Activated CD4-positive, alpha-beta T cell treated with anti-CD3 and anti-CD28 coated beads for 48 hours (primary cell): ENCODE results near the gene DHX34.
"Not testable (repeated sequence)": the region's sequence is repeated elsewhere in the genome, so short reads cannot be mapped to it uniquely, and the experiment has no call there.

Experiments
- DNase-seq: peaks from one replicate; pipeline ENCODE4 v3.0.0-alpha.2; 2020

The DHX34 gene

DNA sequence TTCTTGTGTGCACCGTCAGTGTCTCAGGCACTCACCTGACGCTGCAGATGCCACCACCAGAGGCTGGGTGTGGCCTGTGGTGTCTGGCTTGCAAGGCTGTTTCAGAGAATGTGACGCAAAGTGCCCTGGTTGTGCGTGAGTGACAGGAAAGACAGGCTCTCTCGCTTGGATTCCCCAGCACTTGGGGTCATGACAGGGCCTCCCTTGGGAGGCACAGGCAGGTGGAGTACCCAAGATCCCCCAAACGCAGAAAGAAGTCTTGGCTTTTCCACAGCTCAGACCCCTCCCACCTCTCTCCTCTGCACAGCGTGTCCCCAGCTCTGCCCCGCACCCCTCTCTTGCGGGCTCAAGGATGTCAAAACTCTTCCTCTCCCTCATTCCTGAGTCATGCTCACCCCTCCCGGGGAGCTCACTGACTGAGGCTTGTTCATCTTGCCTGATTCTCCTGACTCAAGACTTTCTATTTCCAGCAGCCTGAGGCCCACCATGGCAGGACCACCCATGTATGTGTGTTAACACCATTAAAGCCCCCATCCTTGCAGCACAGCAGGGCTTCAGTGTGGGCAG lies 21.0 kb downstream of the DHX34 start:
- no peak for DNase-seq

DNA sequence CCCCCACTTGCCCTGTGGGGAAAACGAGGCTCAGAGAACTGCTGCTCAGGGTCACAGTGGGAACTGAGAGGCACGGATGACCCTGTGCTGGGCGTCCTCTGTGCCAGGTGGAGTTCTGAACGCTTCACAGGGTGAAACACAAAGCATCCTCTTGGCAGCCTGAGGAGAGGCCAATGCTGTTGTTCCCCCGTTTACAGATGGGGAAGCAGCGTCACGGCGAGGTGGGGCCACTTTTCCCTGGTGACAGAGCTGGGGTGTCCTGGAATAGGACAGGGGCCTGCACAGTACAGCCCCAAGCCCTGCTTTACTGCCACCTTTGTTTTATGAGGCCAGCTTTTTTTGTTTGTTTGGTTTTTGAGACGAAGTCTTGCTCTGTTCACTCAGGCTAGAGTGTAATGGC lies 22.1 kb downstream of the DHX34 start:
- DNase-seq: no peak

DNA sequence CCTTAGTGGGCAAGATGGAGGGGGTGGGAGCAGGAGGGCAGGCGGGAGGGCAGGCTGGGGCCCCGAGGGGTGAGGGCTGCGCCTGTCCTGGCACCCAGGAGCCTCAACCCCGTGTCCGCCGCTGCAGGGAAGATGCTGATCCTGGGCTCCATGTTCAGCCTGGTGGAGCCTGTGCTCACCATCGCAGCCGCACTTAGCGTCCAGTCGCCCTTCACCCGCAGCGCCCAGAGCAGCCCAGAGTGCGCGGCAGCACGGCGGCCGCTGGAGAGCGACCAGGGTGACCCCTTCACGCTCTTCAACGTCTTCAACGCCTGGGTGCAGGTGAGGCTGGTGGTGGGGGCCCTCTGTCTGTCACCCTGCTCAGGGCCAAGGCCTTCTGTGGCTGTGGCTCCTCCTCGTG lies 23.5 kb downstream of the DHX34 start:
- DNase-seq: no peak

DNA sequence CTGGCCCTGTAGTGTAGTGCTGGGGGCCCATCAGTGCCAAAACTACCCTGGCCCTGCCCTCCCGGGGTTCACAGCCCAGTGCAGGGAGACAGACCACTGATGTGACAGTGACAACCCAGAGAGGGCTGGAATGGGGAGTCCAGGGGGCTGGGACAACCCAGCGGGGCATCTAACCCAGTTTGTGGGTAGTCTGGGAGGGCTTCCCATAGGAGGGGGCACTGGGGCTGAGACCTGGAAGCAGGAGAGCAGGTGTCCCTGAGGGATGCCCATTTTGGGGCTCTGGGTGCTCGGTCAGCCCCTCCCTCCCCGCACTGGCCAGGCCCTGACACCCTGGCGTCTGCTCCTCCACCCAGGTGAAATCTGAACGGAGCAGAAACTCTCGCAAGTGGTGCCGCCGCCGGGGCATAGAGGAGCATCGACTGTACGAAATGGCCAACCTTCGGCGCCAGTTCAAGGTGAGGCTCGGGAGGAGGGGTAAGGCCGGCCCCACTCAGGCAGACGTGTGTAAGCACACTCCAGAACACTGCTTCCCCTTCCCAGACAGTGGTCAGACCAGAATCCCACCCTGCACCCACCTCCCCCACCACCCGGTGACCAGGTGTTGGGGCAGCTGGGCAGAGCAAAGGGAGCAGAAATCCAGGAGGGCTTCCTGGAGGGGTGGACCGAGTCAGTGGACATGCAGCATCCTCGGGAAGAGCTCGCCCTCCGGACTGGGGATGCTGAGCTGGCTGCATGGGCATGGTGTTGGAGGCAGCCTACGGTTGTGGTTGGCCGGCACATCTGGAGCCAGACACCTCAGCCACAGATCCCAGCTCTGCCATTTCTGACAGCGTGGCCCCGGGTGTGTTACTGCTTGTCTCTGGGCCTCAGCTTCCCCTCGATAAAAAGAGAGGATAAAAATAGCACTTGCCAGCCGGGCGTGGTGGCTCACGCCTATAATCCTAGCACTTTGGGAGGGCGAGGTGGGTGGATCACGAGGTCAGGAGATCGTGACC lies 24.4 kb downstream of the DHX34 start:
- DNase-seq: no peak

DNA sequence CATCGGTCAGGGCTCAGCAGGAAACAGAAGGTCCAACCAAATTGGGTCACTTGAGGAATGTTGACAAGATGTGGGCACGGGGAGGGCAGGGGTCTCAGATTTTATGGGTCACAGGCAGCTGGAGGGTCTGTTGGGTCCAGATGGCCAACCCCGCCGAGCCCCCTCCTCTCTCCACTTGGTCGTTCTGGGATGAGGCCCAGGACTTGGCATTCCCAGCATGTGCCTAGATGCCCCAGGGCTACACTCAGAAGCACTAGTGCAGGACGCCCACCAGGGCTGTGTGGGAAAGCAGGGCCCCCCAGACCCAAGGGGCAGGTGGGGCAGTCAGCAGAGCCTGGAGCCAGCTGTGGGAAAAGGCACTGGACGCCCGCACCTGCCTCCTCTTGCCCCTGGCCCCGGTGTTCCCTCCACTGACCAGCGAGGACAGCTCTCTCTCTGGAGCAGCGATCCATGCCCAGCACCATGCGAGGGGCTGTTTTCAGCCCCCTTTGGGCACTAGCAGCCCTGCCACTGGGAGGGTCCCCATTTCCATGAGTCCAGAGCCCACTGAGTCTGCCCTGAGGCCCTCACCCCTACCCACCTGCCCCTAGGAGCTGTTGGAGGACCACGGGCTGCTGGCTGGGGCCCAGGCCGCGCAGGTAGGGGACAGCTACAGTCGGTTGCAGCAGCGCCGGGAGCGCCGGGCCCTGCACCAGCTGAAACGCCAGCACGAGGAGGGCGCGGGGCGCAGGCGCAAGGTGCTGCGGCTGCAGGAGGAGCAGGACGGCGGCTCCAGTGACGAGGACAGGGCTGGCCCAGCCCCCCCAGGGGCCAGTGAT lies 26.0 kb downstream of the DHX34 start:
- DNase-seq: no peak

DNA sequence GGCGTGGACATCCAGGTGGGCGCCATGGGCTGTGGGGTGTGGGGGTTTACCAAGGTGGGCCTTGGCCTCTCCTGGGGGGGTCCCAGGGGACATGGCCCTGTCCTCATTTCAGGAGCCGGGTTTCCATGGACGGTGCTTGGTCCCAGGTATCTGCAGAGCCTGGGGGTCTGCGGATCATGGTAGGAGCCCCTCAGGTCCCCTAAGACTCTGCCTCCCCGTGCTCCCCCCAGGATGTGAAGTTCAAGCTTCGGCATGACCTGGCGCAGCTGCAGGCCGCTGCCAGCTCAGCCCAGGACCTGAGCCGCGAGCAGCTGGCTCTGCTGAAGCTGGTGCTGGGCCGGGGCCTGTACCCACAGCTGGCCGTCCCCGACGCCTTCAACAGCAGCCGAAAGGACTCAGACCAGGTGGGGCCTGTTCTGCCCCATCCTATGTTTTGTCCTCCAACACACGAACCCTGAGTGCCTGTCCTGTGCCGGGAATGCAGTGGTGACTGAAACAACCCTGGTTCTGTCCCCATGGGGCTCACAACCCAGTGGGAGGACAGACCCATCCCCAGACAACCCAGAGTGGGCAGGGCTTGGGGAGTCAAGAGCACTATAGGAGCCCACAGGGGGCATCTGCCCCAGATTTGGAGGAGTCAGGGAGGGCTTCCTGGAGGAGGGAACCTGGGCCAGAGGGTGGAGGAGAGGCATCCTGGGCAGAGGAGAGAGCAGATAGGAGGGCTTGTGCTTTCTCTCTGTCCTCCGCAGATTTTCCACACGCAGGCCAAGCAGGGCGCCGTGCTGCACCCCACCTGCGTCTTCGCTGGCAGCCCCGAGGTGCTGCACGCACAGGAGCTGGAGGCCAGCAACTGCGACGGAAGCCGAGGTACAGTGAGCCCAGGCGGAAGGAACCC lies 26.8 kb downstream of the DHX34 start:
- DNase-seq: no peak

DNA sequence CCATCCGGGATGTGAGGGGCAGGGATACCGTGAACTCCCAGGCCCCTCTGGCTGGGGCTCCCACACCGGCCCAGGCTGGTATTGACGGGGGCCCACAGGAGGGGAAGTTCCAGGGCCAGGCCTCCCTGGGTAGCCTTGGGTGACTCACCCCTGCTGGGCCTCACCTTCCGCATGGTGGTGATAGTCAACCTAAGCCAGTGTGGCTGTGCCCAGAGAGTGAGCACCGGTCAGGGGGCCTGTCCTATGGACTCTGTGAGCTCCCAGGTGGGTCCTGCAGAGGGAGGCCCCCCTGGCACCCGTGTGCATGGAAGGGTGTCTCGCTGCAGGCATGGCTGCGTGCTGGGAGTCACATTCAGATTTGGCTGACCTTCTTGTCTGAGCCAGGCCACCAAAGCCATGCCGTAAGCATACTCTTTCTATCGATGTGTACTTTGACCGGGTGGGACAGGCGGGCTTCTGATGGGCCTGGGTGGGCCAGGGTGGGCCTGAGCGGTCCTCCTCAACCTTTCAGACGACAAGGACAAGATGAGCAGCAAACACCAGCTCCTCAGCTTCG lies 27.6 kb downstream of the DHX34 start:
- DNase-seq: no peak

DNA sequence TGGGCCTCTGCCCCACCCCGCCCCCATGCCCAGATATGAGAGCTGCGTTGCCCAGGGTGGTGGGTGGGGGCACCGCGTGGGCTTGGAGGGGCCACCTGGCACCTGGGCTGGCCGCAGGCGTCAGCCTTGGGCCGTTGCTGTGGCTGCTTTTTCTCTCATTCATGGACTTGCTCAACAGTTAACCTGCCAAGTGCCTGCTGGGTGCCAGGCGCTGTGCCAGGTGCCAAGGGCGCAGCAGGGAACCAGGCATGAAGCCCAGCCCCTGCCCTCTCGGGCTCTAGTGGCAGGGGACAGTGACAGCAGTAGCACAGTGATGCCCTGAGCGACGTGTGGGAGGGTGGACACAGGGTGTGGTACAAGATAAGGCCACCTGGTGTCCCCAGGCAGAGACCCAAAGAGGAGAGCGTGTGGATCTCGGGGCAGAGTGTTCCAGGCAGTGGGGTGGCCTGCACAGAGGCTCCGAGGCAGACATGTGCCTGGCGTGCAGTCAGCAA lies 28.1 kb downstream of the DHX34 start:
- no peak for DNase-seq

DNA sequence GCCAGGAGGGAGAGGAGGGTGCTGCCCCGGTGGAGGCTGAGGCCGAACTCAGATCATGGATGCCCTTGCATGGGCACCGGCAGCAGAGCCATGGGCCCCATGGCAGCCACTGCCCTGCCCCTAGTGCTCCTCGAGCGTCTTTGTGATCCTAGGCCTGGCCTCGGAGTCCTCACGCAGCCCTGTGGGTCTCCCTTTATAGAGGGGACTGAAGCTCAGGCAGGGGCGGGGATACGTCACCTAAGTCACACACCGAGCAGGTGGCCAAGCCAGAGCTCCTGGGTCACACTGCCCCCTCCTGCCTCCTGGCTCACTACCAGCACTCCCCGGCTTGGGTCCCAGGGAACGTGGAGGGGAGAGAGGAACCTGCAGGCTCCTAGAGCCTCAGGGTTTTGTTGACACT lies 28.7 kb downstream of the DHX34 start:
- no peak for DNase-seq

DNA sequence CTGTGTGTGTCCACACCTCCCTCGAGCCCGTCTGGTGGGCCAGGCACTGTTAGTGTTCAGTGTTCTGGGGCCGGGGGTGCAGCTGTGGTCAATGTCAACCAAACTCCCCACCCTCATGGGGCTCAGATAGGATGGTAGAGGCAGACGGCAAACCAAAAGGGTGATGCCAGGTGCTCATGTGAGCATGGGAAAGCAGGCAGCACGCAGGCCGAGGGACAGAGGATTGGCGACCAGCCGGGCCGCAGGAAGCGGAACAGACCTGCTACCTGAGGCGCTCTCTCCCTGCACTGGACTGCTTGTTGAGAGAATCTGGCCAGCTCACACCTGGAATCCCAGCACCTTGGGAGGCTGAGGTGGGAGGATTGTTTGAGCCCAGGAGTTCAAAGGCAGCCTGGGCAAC lies 29.1 kb downstream of the DHX34 start:
- DNase-seq: no peak

DNA sequence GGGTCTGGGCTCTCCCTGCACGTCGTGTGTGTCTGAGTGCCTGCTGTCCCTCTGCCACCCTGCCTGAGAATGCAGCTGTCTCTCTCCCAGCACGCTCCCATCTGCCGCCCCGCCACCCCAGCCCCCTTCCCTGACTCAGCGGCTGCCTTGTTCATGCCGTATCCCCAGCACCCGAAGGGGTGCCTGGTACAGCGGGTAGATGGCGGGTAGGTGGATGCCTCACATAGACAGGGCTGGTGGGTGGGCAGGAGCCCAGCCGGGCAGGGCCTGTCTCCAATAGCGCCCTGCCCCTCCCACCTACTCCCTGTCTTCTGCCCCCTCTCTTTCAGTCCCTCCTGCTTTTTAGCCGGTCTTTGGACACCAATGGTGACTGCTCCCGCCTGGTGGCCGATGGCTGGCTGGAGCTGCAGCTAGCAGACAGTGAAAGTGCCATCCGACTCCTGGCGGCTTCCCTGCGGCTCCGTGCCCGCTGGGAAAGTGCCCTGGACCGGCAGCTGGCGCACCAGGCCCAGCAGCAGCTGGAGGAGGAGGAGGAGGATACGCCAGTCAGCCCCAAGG lies 30.3 kb downstream of the DHX34 start:
- DNase-seq: no peak

DNA sequence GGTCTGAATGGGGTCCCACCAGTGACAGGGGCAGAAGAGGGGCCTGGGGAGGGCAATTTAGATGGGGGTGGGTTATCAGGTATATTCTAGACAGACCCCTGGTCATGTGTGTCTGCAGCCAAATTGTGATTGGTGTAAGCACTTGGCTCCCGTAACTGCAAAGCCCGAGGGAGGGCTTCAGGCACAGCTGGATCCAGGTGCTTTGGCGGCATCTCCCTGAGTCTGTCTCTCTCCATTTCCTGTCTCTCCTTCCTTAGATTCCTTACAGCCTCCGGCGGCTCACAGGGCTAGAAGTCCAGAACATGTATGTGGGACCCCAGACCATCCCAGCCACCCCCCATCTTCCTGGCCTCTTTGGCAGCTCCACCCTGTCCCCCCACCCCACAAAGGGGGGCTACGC lies 31.4 kb downstream of the DHX34 start:
- DNase-seq: no peak

DNA sequence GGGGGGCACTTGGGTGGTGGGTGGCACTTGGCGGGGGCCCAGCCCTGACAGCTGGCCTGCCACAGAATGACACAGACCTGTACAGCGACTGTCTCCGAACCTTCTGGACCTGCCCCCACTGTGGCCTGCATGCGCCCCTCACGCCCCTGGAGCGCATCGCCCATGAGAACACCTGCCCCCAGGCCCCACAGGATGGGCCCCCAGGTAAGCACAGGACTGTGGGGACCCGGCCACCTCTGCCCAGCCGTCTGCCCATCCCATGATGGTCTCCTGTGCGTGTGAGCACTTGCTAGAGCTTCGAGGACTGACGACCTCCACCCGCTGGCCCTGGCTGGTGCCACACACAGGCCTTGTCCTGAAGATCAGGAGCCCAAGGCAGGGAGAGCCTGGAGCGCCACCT lies 32.0 kb downstream of the DHX34 start:
- no peak for DNase-seq

DNA sequence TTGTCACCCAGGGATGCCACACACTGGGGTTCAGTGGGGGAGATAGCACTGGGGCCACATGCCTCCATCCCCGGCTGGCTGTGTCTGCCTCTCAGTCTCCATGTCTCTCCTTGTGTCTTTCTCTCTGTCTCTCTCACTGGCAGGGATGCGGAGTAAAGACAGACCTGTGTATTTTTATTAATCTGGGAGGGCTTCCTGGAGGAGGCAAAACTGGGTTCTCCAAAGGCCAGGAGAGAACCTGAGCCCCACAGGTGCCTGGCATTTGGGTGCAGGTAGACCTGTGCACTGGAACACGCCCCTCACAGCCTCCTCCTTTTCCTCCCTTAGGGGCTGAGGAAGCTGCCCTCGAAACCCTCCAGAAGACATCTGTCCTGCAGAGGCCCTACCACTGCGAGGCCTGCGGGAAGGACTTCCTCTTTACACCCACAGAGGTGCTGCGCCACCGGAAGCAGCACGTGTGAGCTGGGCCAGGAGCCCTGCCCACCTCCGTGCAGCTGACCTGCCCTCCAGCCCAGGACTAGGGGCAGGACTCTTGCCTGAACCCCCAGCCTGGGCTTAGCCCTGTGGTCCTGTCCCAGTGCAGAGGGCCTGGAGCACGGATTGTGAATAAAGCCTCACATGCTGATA lies 32.7 kb downstream of the DHX34 start:
- DNase-seq: no peak

DNA sequence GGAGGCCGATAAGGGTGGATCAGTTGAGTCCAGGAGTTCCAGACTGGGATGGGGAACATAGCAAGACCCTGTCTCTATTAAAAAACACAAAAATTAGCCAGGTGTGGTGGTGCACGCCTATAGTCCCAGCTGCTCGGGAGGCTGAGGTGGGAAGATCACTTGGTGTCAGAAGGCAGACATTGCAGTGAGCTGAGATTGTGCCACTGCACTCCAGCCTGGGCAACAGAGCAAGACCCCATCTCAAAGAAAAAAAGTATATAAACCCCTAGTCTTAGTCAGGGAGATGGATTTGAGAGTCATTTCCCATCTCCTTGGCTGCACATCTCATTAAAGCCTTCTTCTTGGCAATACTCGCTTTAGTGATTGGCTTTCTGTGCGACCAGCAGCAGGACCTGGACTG lies 34.8 kb downstream of the DHX34 start:
- DNase-seq: not testable (repeated sequence)

DNA sequence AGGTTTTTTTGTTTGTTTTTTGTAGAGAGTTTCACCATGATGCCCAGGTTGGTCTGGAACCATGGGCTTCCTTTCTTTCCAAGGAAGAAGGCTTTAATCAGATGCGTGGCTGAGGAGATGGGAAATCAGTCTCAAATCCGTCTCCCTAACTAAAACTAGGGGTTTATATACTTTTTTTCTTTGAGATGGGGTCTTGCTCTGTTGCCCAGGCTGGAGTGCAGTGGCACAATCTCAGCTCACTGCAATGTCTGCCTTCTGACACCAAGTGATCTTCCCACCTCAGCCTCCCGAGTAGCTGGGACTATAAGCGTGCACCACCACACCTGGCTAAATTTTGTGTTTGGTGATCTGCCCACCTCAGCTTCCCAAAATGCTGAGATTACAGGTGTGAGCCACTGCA lies 35.4 kb downstream of the DHX34 start:
- DNase-seq: not testable (repeated sequence)

DNA sequence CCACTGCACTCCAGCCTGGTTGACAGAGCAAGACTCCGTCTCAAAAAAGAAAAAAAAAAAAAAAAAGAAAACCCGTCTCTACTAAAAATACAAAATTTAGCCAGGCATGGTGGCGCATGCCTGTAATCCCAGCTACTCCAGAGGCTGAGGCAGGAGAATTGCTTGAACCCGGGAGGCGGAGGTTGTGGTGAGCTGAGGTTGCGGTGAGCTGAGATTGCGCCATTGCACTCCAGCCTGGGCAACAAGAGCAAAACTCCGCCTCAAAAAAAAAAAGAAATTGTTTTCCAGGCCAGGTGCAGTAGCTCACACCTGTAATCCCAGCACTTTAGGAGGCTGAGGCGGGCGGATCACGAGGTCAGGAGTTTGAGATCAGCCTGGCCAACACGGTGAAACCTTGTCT lies 37.5 kb downstream of the DHX34 start:
- DNase-seq: not testable (repeated sequence)

DNA sequence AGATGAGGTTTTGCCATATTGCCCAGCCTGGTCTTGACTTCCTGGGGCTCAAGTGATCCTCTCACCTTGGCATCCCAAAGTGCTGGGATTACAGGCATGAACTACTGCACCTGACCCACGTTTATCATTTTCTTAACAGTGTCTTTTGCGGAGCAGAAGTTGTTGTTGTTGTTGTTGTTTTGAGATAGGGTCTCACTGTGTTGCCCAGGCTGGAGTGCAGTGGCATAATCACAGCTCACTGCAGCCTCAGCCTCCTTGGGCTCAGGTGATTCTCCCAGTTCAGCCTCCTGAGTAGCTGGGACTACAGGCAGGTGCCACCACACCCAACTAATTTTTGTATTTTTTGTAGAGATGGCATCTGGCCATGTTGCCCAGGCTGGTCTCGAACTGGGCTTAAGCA lies 38.5 kb downstream of the DHX34 start:
- DNase-seq: not testable (repeated sequence)

DNA sequence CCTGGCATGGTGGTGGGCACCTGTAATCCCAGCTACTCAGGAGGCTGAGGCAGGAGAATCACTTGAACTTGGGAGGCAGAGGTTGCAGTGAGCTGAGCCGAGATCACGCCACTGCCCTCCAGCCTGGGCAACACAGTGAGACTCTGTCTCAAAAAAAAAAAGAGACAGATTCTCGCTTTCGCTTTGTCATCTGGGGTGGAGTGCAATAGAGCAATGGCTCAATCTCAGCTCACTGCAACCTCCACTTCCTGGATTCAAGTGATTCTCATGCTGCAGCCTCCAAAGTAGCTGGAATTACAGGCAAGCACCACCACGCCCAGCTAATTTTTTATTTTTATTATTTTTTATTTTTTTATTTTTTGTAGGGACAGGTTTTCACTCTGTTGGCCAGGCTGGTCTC lies 39.6 kb downstream of the DHX34 start:
- DNase-seq: not testable (repeated sequence)

DNA sequence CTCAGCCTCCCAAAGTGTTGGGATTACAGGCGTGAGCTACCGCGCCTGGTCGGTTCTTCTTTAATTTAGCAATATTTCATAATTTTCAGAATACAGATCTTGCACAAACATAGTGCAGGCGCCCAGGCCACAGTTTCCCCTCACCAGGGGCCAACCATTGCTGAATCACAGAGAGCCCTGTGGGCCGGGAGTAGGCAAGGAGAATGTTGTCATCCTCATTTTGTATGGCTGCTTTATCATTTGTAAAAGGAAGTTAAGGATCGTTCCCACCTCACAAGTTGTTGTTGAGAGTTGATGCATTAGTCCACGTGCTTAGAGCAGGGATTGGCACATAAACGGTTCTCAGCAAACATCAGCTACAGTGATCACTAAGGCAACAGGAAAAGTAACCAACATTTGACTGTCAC lies 40.0 kb downstream of the DHX34 start:
- no peak for DNase-seq
